Measurements from ENCODE around the gene KIF25.
"Not testable (repeated sequence)": the region's sequence is repeated elsewhere in the genome, so short reads cannot be mapped to it uniquely, and the experiment has no call there.

Gene KIF25

GRCh38 chr6:167976116-167976657 lies 21.3 kb upstream of the KIF25 start:
- not testable (repeated sequence) for DNase-seq

DNA sequence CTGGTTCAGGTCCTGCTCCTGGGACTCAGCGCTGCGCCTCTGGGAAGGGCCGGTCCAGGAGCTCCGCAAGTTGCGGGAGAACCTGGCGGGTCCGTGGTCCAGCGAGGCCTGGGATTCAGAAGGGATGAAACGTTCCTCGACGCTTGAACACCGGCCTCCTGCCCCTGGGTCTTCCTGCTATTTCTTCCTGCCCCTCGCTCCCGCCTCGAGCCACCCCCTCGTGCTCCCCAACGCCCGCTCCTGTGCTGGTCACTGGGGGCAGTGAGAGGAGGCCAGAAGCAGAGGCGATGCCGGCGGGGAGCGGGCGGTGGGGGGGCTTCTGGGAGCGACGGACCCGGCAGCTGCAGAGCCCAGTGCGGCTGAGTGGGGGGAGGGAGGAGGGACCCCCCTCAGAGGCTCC lies 20.8 kb upstream of the KIF25 start:
- no peak for DNase-seq

DNA sequence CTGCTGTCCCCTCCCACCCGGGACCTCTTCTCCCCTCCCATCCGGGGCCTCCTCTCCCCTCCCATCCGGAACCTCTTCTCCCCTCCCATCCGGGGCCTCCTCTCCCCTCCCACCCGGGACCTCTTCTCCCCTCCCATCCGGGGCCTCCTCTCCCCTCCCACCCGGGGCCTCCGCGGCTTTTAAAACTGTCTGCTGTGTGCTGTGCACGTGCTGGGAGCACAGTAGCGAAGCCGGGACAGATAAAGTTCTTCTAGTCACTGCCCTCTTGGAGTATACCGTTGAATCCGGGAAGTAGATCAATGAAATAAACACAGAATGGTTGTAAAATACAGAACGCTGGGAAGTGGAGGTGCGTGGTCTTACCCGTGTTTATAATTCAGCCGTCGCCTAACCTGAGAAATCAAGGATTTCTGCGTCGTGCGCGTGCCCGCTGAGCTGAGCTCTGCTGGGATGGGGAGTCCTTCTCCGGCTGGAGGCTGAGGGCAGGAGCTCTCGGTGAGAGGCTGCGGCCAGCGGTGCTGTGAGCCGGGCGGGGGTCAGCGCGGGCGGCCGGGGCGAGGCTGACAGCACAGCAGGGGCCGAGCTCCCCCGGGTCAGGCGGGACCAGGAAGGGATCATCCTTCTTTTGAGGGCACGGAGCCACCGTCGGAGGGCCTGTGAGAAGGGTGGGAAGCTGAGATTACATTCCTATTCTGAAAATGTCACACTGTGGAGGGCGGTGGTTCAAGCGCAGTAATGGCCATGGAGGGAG lies 19.6 kb upstream of the KIF25 start:
- no peak for DNase-seq

- DNase-seq, result no peak
Measured at GRCh38 chr6:167978607-167979006, 18.9 kb upstream of the KIF25 start.

DNA sequence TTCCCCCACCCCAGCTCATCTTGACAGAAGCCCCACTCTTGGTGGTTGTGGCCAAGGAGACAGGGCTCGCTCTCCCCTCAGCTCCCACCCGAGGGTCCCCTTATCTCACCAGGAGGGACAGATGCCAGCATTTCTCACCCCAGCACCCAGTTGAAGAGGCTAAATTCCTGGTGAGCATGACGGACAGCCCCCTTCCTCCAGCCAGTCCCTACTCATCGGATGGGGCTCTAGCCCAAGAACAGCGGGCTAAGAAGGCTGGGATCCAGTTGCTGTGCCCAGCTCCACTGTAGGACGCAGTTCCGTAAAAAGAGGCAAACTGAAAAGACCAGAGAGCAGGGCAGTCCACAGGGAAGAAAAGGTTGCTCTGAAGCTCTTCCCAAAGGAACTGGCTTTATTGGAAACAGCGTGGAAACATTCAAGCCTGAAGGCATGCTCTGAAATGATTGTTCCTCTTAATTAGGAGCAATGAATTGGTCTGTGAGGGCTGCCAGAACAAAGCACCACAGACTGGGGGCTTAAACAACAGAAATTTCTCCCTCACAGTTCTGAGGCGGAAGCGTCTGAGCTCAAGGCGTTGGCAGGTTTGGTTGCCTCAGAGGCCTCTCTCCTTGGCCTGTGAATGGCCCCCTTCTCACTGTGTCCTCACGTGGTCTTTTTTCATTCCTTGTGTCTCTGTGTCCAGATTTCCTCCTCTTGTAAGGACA lies 17.9 kb upstream of the KIF25 start:
- DNase-seq, result no peak

- DNase-seq, result no peak
Measured at GRCh38 chr6:167980911-167981580, 16.4 kb upstream of the KIF25 start.

DNA sequence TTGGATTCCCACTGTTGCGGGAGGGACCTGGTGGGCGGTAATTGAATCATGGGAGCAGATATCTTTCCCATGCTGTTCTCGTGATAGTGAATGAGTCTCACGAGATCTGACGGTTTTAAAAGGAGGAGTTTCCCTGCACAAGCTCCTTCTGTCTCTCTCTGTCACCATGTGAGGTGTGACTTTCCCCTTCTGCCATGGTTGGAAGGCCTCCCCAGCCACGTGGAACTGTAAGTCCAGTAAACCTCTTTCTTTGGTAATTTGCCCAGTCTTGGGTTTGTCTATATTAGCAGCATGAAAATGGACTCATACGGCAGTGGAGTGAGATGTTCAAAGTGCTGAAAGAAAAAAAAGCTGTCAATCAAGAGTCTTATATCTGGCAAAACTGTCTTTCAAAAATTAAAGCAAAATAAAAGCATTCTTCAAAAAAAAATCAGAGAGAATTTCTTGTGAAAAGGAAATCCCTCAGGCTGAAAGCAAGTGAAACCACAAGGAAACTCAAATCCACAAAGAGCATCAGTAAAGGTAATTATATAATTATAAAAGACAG lies 15.5 kb upstream of the KIF25 start:
- DNase-seq, result no peak

GRCh38 chr6:167984144-167984719 lies 13.2 kb upstream of the KIF25 start:
- no peak for DNase-seq

- DNase-seq, result no peak
Measured at GRCh38 chr6:167984876-167985604, 12.4 kb upstream of the KIF25 start.

DNA sequence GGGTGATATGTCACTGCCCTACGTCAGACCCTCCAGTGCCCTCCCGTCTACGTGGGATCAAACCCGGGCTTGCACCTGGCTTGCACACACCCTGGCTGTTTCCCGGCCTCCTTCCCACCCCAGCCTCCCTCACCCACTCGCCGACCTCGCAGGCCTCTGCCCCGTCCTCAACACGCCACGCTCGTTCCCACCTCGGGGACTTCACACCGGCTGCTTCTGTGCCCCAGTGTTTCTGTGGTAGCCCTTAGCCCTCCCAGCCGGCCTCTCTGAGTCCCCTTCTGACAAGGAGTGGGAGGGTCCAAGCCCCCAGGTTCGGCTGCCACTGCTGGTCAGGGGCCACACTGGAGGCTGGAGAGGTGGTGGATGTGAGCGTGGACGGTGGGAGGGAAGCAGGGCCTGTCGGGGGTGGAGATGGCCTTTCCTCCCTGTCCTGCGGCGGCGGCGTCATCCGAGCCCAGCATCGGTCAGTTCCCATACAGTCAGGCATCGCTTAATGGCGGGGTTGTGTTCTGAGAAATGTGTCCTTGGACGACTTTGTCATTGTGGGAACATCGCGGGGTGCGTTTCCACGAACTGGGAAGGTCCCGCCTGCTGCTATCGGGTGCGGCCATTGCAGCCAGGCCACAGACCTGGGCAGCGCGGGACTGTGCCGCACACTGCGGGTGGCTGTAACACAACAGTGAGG lies 11.4 kb upstream of the KIF25 start:
- no peak for DNase-seq

- DNase-seq, result no peak
Measured at GRCh38 chr6:167987396-167988153, 9.9 kb upstream of the KIF25 start.

DNA sequence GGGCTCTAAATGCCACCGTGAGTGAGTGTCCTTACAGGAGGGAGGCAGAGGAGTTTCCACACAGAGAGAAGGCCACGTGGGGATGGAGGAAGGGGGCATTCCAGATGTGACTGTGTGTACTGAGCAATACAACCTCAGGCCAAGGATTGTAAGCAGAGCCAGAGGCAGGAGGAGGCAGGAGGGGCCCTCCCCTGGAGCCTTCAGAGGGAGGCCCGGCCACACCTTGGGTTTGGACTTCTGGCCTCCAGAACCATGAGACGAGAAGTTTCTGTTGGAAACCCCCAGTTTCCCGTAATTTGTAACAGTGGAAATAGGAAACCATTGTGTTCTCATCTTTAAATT lies 9.3 kb upstream of the KIF25 start:
- DNase-seq, result no peak

DNA sequence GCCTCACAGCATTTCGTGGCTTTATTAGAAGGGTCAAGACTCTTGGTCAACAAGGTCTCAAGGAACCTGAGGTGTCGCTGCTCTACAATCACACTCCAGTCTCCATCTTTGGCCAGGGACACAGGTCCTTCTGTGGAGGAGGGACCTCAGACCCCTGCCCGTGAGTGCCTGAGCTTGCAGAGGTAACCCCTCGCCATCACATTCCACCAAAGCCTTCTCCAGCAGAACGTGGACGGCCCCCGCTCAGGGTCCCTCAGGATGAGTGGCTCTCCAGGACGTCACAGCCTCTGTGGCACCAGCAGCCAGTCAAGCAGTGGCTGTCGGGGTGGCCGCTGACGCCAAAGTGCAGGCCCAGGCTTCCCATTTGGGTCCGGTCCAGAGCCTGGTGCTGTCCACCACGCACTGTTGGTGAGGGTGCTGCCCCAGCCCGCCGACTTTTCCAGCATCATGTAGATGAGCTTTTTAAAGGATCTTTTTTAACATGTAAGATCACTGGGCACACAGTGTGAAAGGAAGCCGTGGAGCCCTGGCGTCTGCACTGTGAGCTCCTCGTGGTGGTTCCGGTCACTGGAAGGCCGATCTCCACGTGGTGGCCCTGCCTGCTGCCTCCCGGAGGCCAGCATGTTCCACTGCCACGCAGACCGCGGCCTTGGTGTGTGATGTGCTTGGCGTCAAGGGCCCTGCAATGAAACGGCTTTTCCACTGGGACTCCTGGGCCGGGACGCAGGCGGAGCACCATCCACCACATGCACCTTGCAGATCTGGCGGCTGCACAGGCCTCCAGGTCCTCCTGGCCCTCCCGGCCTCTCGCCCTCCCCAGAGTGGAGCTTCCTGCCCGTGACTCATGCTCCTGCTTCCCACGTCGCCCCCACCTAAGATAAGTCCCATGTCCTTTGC lies 8.3 kb upstream of the KIF25 start:
- DNase-seq, result no peak

DNA sequence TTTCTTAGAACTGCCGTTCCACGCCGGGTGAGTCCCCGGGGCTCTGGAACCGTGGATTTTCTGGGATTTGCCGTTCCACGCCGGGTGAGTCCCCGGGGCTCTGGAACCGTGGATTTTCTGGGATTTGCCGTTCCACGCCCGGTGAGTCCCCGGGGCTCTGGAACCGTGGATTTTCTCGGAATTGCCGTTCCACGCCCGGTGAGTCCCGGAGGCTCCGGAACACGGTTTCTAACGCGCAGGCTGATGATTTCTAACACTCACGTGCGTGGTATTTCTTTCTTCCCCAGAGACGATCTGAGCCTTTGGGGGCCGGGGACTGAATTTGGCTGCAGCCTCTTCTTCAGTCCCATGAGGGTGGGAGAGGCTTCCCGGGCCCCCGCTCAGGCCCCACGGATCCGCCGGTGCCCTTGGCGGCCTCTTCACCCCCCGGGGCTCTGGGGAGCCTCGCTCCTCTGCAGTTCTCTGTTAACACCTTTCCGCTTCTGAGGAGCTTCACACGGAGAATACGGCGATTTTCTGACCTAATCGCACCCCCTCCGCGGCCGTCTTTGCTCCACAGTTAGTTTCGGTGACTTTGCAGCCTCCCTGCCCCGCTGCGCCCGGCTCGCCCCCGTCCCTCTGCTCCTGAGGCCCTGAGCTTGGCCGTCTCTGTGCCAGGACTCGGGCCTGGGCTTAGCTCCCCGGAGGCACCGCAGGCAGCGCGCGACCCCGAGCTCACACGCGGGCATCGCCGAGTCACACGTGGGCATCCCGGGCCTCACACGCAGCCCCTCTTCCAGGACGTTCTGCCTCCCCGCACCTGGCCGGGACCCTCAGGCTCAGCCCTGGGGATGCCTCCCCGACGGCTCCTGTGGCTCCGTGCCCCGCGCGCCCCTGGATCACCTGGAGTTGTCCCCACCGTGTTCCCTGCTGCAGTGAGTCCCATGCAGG lies 7.2 kb upstream of the KIF25 start:
- DNase-seq, result no peak

DNA sequence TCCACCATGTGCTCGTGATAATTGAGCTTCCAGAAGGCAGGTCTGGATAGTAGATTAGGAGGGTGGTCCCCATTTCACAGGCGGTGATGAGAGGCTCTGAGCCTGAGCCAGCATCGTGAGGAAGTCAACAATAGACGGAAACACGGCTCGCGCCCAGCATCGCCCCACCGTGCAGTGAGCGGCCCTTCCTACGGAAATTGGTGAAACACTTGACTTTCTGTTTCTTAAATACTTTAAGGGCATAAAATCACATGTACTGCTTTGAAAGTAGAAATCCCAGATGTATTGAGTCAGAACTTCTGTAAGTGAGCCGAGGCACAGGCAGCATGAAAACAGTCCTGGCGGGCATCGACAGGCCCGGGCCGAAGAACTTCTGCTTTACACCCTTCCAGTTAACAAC lies 4.3 kb upstream of the KIF25 start:
- DNase-seq, result no peak

DNA sequence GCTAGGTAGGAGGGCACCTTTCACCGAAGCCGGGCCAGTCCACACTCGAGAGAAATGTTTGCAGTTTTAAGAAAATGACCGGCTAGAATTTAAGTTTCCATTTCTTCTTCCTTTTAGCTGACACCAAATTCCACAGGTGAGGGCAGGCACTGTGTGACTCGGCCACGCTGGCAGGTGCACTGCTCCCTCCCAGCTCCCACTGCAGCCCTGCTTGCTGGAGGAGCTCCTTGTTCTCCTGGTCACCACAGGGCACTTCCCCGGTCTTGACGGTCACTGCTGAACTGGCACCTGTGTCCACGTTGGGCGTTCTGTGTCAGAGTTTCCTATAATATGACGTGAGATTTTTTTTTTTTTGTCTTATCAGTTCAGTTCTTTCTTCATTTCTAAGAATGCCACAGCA lies 3.6 kb upstream of the KIF25 start:
- DNase-seq, result no peak

DNA sequence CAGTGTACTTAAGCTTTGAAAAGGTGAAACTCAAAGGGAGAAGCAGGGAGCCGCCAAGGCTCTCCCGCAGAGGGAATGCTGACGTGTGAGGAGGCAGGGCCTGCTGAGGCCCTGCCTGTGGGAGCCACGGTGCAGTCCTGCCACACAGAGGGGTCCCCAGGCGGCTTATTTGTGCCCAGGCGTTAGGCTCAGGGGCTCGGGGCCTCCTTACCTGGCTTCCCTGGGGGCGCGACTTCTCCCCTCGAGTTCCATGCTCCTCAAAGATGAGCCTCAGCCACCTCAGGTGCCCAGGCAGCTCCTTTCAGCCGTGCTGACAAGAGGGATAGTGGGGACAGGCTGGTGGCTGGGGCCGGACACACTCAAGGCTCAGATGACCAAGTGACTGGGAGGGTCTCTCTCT lies 2.2 kb upstream of the KIF25 start:
- no peak for DNase-seq

GRCh38 chr6:167995731-167996151 lies 1.7 kb upstream of the KIF25 start:
- no peak for DNase-seq
